Amniotic epithelial cell (primary cell): ENCODE results near the gene RPS6KA3.
"Not testable (repeated sequence)": the region's sequence is repeated elsewhere in the genome, so short reads cannot be mapped to it uniquely, and the experiment has no call there.

ENCODE experiments used
- DNase-seq: peaks from one replicate; pipeline ENCODE4 v3.0.0-alpha.2; 2010; ENCODE audit warnings: low read depth

Gene RPS6KA3

DNA sequence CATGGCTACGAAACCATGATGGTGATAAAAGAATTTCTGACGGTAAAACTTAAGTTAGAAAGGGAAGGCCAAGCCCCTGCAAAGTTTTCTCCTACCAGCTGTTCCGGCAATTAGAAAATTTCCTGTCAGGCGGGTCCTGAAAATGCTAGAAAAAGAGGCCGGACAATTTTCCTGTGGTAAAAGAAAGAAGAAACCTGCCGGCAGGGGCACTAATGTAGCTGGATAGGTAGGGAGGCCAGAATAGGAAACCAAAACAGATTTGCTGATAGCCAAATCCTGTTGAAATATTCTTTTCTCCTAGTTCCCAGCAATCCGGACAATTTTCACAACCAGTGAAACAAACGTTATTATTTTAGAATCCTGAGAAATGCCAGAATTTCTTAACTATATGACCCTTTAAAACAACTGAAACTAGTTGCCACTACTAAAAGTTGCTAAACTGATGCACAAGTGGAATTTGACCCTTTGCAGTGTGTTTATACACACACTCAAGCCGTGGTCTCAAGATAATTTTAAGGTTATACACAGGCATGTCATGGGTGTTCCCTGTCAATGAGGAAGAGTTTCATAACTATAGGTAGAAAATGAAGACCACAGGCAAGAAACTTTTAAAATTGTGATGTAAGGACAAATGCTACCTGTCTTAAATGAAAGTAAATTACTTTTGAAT is 47.7 kb downstream of the RPS6KA3 start:
- no peak for DNase-seq

GRCh38 chrX:20217906-20218305 is 48.8 kb downstream of the RPS6KA3 start:
- no peak for DNase-seq

DNA sequence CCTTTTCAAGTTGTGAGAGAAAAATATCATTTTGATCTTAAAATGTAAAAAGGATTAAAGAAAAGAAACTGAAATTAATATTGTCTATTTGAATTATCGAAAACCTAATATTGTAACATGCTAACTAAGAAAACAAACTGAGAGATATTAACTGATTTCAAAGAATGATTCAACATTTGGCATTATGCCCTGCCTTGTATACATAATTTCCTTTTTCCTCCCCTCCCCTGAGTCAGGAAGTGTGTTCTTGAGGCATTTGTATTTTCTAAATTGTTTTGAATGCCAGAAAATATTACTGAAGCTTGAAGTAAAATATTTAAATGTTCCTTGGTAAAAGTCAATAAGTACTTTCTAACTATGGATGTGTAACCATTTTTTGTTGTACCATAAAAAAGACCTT is 49.4 kb downstream of the RPS6KA3 start:
- DNase-seq = peak; percentile 64

- no peak for DNase-seq
These were observed 51.1 kb downstream of the RPS6KA3 start for GRCh38 chrX:20215565-20215964.

DNA sequence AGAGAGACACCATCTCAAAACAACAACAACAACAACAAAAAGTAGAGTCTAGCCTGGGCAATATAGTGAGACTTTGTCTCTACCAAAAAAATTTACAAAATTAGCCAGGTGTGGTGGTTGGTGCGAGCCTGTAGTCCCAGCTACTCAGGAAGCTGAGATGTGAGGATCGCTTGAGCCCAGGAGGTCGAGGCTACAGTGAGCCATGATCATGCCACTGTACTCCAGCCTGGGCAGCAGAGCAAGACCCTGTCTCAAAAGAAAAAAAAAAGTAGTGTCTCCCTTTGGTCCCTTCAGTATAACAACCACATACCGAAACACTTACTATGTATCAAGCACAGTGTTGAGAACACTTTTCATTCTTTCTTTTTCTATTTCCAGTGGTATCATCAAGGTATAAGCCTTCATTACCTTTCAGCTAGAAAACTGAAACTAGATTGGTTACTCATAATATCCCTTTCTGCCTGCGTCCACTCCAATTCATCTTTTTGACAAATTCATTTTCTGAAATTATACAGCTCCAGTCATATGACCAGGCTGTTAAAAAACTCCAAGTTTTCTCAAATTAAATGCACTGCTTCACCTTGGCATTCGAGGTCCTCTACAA is 54.1 kb downstream of the RPS6KA3 start:
- DNase-seq = no peak

DNA sequence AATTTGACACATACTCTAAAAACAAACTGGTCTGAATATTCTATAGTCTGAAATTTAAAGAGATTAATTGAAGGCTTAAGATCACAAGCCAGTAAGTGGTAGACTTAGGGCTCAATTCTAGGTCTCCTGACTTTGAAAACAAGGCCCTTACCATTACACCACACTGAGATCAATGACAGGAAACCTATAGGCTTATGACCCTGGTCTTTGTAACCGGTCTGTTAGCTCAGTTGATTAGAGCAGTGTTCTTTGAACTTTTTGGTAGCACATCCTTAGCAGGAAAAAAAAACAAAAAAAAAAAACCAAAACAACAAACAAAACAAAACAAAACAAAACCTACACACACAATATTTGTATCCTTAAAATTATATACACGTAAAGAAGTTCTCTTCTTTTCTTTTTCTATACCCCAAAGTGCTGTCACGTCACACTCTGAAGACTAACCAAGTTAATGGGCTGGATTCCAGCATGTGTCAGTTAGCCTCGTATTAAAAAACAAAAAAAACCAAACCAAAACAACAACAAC is 55.4 kb downstream of the RPS6KA3 start:
- no peak for DNase-seq

- DNase-seq = no peak
These were observed 60.6 kb downstream of the RPS6KA3 start for GRCh38 chrX:20205927-20206708.

DNA sequence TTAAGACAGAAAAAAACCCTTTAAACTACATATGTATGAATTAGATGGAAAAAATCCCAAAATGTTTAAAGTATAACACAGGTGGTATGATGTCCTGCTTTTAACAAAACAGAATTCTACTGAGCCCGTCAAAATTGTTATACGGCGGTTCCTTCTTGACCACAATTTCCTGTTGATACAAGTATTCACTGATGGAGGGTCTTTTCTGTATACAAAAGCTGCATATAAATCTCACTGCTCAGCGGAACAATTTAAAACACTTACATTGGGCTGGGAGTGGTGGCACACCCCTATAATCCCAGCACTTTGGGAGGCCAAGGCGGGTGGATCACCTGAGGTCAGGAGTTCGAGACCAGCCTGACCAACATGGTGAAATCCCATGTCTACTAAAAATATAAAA is 62.4 kb downstream of the RPS6KA3 start:
- no peak for DNase-seq

DNA sequence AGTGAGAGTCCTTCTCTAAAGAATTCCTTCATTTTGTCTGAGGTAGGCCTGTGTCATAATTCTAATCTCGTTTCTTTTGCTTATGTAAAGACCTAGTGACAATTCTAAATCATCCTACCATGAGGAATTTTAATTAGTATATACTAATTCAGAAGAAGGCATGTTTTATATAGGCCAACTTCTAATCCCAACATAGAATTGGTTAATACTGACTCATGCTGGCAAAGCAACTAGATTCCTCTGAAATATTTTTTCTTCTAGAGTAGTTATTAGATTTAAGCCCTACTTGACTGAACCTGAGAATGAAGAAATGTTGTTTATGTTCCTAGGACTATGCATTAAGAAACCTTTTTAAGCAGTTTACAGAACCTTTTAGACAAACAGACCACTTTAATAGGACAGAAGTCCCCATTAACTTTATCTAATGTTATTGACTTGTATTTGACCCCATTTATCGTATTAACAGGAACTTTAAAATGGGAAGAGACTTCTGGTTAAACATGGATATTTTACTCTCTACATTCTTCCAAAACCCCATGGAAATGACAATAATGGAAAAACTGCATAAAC is 69.0 kb downstream of the RPS6KA3 start:
- DNase-seq = peak; percentile 13

DNA sequence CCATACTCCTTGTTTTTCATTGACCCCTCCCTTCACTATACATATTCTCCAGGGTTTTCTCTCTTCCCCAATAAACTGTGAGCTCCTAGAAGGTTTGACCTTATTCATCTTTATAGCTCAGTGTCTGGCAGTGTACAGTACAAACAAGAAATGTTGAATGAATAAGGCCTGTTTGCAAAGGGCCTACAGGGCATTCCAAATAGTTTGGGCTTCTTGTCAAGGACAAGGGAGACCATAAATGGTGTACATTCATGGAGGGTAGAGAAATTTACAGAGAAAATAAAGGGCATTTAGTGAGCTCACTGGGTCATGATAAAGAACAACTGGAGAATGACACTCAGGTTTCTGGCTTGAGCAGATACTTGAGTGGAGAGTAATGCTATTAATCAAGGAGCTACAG is 77.5 kb downstream of the RPS6KA3 start:
- no peak for DNase-seq

- DNase-seq = no peak
These were observed 84.9 kb downstream of the RPS6KA3 start for GRCh38 chrX:20181598-20182329.

DNA sequence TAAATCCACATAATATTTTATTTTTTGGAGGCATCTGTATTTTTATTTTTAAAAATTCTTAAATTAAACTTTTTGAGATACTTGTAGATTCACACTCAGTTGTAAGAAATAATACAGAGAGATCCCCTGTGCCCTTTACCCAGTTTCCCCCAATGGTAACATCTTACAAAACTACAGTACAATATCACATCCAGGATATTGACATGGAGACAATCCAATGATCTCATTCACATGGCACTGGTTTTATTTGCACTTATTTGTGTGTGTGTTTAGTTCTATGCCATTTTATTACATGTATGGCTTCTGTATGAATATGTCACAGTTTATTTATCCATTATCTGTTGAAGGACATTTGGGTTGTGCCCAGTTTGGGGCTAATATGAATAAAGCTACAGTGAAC is 89.6 kb downstream of the RPS6KA3 start:
- no peak for DNase-seq

DNA sequence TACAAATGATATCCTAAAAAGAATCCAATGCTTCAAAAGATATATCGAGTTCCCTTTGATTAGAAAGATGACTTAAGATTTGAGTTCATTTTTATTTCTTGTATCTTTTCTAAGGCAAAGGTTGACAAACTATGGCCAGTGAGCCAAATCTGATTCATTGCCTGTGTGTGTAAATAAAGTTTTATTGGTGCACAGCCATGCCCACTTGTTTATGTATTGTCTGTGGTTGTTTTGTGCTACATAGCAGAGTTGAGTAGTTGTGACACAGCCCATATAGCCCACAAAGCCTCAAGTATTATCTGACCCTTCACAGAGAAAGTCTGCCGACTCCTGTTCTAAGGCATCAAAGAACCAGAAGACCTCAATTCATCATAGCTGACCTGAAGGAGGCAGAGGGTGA is 92.9 kb downstream of the RPS6KA3 start:
- DNase-seq = peak; percentile 42

- no peak for DNase-seq
These were observed 93.4 kb downstream of the RPS6KA3 start for GRCh38 chrX:20173313-20173712.

GRCh38 chrX:20171887-20172286 is 94.8 kb downstream of the RPS6KA3 start:
- no peak for DNase-seq

DNA sequence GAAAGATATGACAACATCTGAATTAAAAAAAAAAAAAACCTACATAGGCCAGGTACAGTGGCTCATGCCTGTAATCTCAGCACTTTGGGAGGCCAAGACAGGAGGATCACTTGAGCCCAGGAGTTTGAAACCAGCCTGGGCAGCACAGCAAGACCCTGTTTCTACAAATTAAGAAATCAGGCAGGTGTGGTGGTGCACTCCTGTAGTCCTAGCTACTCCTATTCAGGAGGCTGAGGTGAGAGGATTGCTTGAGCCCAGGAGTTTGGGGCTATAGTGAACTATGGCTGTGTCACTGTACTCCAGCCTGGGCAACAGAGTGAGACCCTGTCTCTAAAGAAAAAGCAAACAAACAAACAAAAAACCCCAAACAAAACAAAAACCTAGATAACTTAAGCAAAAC is 104.2 kb downstream of the RPS6KA3 start:
- DNase-seq = not testable (repeated sequence)

GRCh38 chrX:20159797-20160385 is 106.8 kb downstream of the RPS6KA3 start:
- peak; percentile 17 for DNase-seq

- DNase-seq = no peak
These were observed 115.0 kb downstream of the RPS6KA3 start for GRCh38 chrX:20151689-20152088.

DNA sequence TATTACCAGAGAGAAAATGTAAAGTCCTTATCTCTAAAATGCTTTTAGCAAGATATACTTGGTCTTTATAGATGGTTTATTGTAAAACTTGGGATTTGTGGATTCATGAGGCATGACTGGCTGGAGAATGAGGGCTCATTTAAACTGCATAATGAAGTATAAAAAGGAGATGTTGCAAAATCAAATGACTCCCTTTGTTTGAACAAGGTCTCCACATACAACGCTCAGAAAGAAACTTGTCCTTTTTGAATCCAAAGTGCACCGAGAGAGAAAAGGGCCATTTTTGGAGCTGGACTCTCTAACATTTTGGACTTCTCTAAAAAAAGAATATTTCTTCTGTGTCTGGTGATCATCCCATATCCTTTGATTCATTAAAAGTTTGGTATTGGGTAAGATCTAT is 117.4 kb downstream of the RPS6KA3 start:
- no peak for DNase-seq

- DNase-seq = no peak
These were observed 119.1 kb downstream of the RPS6KA3 start for GRCh38 chrX:20147561-20147960.

GRCh38 chrX:20144491-20144890 is 122.2 kb downstream of the RPS6KA3 start:
- DNase-seq = peak; percentile 50

DNA sequence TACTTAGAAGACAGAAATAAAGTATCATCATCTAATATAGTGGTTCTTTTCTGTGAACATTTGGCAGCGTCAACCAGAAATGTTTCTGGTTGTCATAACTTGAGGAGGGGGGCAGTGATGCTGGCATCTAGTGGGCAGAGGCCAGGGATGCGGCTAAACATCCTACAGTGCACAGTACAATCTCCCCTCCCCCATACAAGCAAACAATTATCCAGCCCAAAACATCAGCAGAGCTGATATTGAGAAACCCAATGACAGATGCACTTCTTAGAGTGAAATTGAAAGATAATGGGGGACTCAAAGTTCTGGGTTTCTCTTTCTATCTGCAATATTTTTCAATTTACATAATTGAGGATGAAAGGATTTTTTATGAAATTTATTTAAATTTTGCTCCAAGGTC is 123.1 kb downstream of the RPS6KA3 start:
- no peak for DNase-seq
